ENCODE measurements around the gene UBR3. TPM values are rescaled to one million over a fixed set of nuclear protein-coding genes. Genes with fewer than 3 reads are reported as not detected.
"Not testable (repeated sequence)": the region's sequence is repeated elsewhere in the genome, so short reads cannot be mapped to it uniquely, and the experiment has no call there.

The UBR3 gene
- total RNA-seq, 1 experiment from 2014 or later: 9.6 TPM

- DNase-seq (ENCODE audit: low spot score): no peak
These were observed 268.1 kb downstream of the UBR3 start for GRCh38 chr2:170095380-170095779.

DNA sequence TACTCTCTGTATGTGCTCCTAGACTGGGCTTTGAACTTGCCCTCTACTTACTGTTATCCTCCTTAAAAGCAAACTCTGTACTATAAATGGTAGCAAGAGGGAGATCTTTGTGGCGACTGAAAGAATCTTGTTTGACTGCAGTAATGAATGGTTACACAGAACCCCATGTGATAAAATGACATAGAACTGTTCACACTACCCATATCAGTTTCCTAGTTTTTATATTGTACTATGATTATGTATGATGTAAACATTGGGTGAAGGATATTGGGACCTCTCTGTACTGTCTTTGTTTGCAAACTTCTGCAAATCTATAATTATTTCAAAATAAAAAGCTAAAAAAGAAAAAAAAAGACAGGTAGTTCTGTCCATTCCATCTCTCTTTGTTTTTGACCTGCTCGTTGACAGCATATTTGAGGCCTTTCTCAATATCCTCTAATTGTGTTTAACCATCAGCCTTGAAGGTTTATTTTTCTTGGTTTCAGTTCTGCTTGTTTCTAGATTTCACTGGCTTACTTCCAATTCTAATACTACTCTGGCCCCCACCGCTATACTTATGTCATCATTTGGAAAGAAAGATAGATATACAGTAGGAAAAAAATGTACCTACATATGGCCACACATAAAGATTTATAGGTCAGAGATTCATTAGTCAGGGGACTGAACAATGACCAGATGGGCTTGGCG, 271.5 kb downstream of the UBR3 start:
- DNase-seq (ENCODE audit: low spot score): no peak

DNA sequence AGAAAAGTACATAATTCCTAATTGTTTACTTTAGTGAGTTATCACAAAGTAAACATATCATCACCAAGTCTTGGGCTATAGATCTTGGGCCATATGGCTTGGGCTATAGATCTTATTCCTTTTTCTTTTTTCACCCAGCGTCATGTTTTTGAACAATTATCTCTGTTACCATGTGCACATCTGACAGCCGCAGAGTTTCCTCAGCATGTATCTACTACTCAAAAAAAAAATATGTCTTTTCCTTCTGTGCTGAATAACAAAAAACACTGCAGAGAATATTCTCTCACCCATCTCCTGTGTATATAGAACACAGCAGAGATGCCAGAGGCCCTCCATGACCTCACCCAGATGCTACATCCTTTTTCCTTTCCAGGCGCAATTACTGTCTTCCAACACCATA, 274.5 kb downstream of the UBR3 start:
- no peak for DNase-seq (ENCODE audit: low spot score)

DNA sequence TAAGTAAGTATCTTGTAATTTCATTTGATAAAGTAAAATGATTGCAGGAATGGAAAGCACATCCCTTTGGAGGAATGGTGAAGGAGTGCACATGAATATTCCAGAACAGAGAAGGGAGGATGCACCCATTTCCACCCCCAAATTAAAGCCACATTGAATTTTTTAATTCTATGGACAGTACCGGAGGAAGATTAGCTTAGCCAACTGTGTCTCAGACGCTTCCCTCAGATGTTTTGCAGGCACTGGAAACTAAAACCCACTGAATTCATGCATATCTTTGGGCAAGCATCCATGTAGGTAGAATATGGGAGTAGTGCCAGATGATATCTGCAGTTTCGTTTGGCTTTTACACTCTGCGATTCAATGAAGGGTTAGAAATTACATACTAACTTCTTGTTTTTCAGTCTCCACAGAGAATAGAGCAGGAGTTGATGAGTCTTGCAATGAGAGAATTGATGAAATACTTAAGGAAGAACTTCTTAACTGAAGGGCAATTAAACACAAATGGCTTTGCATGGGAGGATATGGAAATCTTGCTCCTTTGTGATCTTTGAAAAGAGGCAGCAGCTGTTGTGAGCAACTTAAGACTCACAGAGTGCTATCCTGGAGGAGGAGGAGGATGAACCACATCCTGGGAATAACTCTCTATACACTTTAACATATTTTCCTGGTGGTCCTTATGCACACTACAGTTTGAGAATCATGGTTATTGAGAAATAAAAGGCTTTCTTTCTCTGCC, 279.0 kb downstream of the UBR3 start:
- no peak for DNase-seq (ENCODE audit: low spot score)

- peak; percentile 48 for DNase-seq (ENCODE audit: low spot score)
These were observed 286.1 kb downstream of the UBR3 start for GRCh38 chr2:170113168-170113894.

GRCh38 chr2:170115501-170116229, 288.4 kb downstream of the UBR3 start:
- DNase-seq (ENCODE audit: low spot score): no peak

- no peak for DNase-seq (ENCODE audit: low spot score)
These were observed 291.4 kb downstream of the UBR3 start for GRCh38 chr2:170118641-170119040.

DNA sequence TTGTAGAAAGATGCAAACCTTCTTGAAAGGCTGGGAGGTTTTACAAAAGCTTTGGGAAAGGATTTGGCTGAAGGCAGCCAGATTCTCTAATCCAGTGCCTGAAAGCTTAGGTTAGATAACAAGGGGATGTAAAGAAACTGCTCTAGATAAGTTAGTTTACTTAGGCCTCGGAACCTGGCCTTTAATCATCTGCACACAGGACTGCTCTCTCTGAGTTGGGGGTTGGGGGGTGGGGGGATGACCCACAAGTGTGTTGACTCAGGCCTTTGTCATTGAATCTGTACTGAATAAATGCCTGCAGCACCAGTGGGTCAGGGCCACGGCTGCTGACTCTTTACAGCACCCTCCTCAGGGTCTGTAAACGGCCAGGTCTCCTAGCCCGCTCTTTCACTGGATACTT, 292.1 kb downstream of the UBR3 start:
- DNase-seq (ENCODE audit: low spot score): not testable (repeated sequence)

- no peak for DNase-seq (ENCODE audit: low spot score)
These were observed 294.4 kb downstream of the UBR3 start for GRCh38 chr2:170121689-170122088.

GRCh38 chr2:170122883-170123547, 295.8 kb downstream of the UBR3 start:
- peak; percentile 76 for DNase-seq (ENCODE audit: low spot score)

DNA sequence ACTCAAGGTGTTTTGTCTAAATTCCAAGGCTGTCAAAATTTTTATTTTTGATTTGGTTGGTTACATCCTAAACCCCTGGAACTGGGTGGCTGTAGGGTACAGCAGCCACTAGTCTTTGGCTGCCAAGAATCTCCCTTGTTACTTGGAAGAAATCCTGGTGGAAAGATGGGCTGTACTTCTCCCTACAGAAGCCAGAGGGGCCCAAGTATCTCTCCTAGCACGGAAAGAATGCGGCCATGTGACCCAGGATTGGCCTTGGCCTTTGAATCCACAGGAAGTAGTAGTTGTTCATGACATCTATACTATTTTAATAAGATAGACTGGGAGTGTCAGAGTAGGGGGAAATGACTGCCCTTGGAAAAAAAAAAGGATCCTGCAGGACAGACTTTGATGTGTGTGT, 296.3 kb downstream of the UBR3 start:
- DNase-seq (ENCODE audit: low spot score): peak; percentile 54

DNA sequence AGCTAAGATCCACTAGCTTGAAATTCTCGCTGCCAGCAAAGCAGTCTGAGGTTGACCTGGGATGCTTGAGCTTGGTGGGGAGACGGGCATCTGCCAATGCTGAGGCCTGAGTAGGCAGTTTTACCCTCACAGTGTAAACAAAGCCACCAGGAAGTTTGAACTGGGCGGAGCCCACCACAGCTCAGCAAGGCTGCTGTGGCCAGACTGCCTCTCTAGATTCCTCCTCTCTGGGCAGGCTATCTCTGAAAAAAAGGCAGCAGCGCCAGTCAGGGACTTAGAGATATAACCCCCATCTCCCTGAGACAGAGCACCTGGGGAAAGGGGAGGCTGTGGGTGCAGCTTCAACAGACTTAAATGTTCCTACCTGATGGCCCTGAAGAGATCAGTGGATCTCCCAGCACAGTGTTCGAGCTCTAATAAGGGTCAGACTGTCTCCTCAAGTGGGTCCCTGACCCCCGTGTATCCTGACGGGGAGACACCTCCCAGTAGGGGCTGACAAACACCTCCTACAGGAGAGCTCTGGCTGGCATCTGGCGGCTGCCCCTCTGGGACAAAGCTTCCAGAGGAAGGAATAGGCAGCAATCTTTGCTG, 299.0 kb downstream of the UBR3 start:
- peak; percentile 51 for DNase-seq (ENCODE audit: low spot score)

Small RNAs within 50 kb of the gene (small RNA-seq; reads per million reads assigned to genes)
- not detected for gene RNU6-1006P

Other genes with a start within 250 kb of the UBR3 start
- 15.4 and 20.7 TPM in 2 replicates for gene PPIG, start 243.1 kb upstream of the UBR3 start, total RNA-seq (2014; rRNA removed; shearing (Covaris generic))
- not detected in 2 replicates for gene CFAP210, start 133.0 kb upstream of the UBR3 start, total RNA-seq (2014; rRNA removed; shearing (Covaris generic))
- gene PHOSPHO2, start 133.0 kb upstream of the UBR3 start, total RNA-seq (2014; rRNA removed; shearing (Covaris generic)): 4.4 and 8.2 TPM in 2 replicates
- gene KLHL23, start 93.6 kb upstream of the UBR3 start, total RNA-seq (2014; rRNA removed; shearing (Covaris generic)): 5.4 and 12.1 TPM in 2 replicates
- 77.5 and 83.2 TPM in 2 replicates for gene SSB, start 28.6 kb upstream of the UBR3 start, total RNA-seq (2014; rRNA removed; shearing (Covaris generic))
- 35.8 and 43.2 TPM in 2 replicates for gene METTL5, start 2.5 kb upstream of the UBR3 start, total RNA-seq (2014; rRNA removed; shearing (Covaris generic))

Data from HT-29 (cell line).